HCT116 (cell line): ENCODE results near the gene PYROXD2. TPM values are rescaled to one million over a fixed set of nuclear protein-coding genes. Genes with fewer than 3 reads are reported as not detected.

Experiments used
- ATAC-seq: fragments of 200-7000 bp; cut with Tn5 transposase; 2 replicates; pipeline ENCODE4 v1.9.1; 2020; ENCODE audit warnings: mild to moderate bottlenecking, moderate library complexity
- BruUV-seq: library from RNA; stranded (reverse); fragments of 400-500 nt; replicated peaks from 2 replicates; lab custom pipeline; 2021; lab: Mats Ljungman, UMichigan
- CTCF ChIA-PET: fragments of 300-600 bp; sonication (Branson Sonifier 250); formaldehyde crosslinking; loops from one replicate; lab custom pipeline; 2021; ENCODE audit warnings: antibody characterized with exemption; lab: Charles Lee
- POLR2A ChIA-PET: fragments of 300-600, 350-600 bp; sonication (Branson Sonifier 250); formaldehyde crosslinking; loops from one replicate; lab custom pipeline; 2021; ENCODE audit warnings: antibody characterized with exemption; lab: Charles Lee
- RAD21 ChIA-PET, 2 experiments: fragments of 300-600 bp; sonication (Branson Sonifier 250); formaldehyde crosslinking; loops; one replicate each; lab custom pipeline; 2023; ENCODE audit warnings: low total read pairs in 2 of 2; ENCODE audit not compliant: uncharacterized antibody in 2 of 2, unreplicated experiment in 2 of 2, low non-redundant PET in 1 of 2; lab: Charles Lee
- DNase-seq: peaks from one replicate; pipeline ENCODE4 v3.0.0-alpha.2; 2010; ENCODE audit warnings: low read depth, low spot score
- H2AFZ ChIP-seq: fragments of 200-600 bp; shearing (Covaris generic), sonication (generic); 2 replicates; pipeline ENCODE4 v1.6.1; 2017; ENCODE audit warnings: low read depth, mixed run types, mixed read lengths, antibody characterized with exemption, low read length; ENCODE audit not compliant: poor library complexity, severe bottlenecking
- H3K27ac ChIP-seq: 2 replicates; pipeline ENCODE4 v1.5.1; 2012; ENCODE audit warnings: low read depth, low read length
- H3K27me3 ChIP-seq: fragments of 200-600 bp; sonication (generic); 2 replicates; pipeline ENCODE4 v1.6.1; 2016; ENCODE audit warnings: mixed run types, low read length, mixed read lengths; ENCODE audit not compliant: insufficient read depth
- H3K36me3 ChIP-seq, 2 experiments: fragments of 200-500 bp in 1 of 2; fragments of 200-600 bp in 1 of 2; sonication (Bioruptor generic) in 1 of 2; sonication (generic) in 1 of 2; 2 replicates each; pipeline versions ENCODE4 v1.5.1 to v1.6.1; 2014 to 2016; ENCODE audit warnings: low read length in 2 of 2, inconsistent platforms in 1 of 2, mixed read lengths in 1 of 2, mixed run types in 1 of 2; ENCODE audit not compliant: insufficient read depth in 2 of 2, control insufficient read depth in 1 of 2
- H3K4me1 ChIP-seq, 2 experiments: fragments of 200-600 bp in 1 of 2; sonication (generic) in 1 of 2; 2 replicates each; pipeline versions ENCODE4 v1.5.1 to v1.6.1; 2012 to 2017; ENCODE audit warnings: low read length in 2 of 2, inconsistent platforms in 1 of 2, mild to moderate bottlenecking in 1 of 2, mixed read lengths in 1 of 2, mixed run types in 1 of 2, moderate library complexity in 1 of 2; ENCODE audit not compliant: insufficient read depth in 2 of 2, control insufficient read depth in 1 of 2
- H3K4me2 ChIP-seq: fragments of 200-600 bp; sonication (generic); 2 replicates; pipeline ENCODE4 v1.6.1; 2017; ENCODE audit warnings: mixed run types, low read length, mixed read lengths
- H3K4me3 ChIP-seq, 2 experiments: fragments of 200-600 bp in 1 of 2; sonication (generic) in 1 of 2; replicated peaks in 1 of 2; 2 replicates each; pipeline ENCODE4 v1.5.1; 2011 to 2016; ENCODE audit warnings: low read length in 2 of 2, control low read depth in 1 of 2, low read depth in 1 of 2, mild to moderate bottlenecking in 1 of 2, mixed read lengths in 1 of 2, mixed run types in 1 of 2
- H3K79me2 ChIP-seq: fragments of 200-600 bp; sonication (generic); 2 replicates; pipeline ENCODE4 v1.6.1; 2017; ENCODE audit warnings: mild to moderate bottlenecking, mixed run types, low read length, moderate library complexity, mixed read lengths; ENCODE audit not compliant: insufficient read depth
- H3K9ac ChIP-seq: fragments of 200-600 bp; sonication (generic); 2 replicates; pipeline ENCODE4 v1.6.1; 2016; ENCODE audit warnings: low read length, mixed read lengths
- H3K9me2 ChIP-seq: fragments of 200-600 bp; sonication (generic), shearing (Covaris generic); 2 replicates; pipeline ENCODE4 v1.6.1; 2017; ENCODE audit warnings: mixed run types, mild to moderate bottlenecking, moderate library complexity; ENCODE audit not compliant: insufficient read depth
- H3K9me3 ChIP-seq, 2 experiments: fragments of 200-500 bp in 1 of 2; fragments of 200-600 bp in 1 of 2; sonication (Bioruptor generic) in 1 of 2; sonication (generic) in 1 of 2; 2 replicates each; pipeline ENCODE4 v1.6.1; 2014 to 2017; ENCODE audit warnings: low read length in 2 of 2, mixed read lengths in 2 of 2, inconsistent platforms in 1 of 2, low read depth in 1 of 2, mild to moderate bottlenecking in 1 of 2, mixed run types in 1 of 2, moderate library complexity in 1 of 2; ENCODE audit not compliant: control insufficient read depth in 1 of 2, insufficient read depth in 1 of 2
- H4K20me1 ChIP-seq: fragments of 200-600 bp; sonication (generic), shearing (Covaris generic); 2 replicates; pipeline ENCODE4 v1.6.1; 2017; ENCODE audit warnings: mixed run types, mild to moderate bottlenecking, moderate library complexity; ENCODE audit not compliant: insufficient read depth
- ATF3 ChIP-seq: IDR thresholded peaks from 2 replicates; pipeline ENCODE4 v1.6.1; 2012
- EGR1 ChIP-seq: IDR thresholded peaks from 2 replicates; pipeline ENCODE4 v1.6.1; 2012; ENCODE audit warnings: low read depth
- FOSL1 ChIP-seq: IDR thresholded peaks from 2 replicates; pipeline ENCODE4 v1.6.1; 2012; ENCODE audit warnings: low read depth
- JUND ChIP-seq: IDR thresholded peaks from 2 replicates; pipeline ENCODE4 v1.6.1; 2012
- MAX ChIP-seq: IDR thresholded peaks from 2 replicates; pipeline ENCODE4 v1.6.1; 2012
- POLR2A ChIP-seq: IDR thresholded peaks from 2 replicates; pipeline ENCODE4 v1.7.0; 2011; ENCODE audit warnings: borderline replicate concordance; ENCODE audit not compliant: insufficient read depth, insufficient read length; ENCODE audit errors: extremely low read depth
- SP1 ChIP-seq: IDR thresholded peaks from 2 replicates; pipeline ENCODE4 v1.6.1; 2012; ENCODE audit warnings: low read depth
- SRF ChIP-seq: IDR thresholded peaks from 2 replicates; pipeline ENCODE4 v1.6.1; 2012; ENCODE audit warnings: low read depth
- ZBTB33 ChIP-seq: IDR thresholded peaks from 2 replicates; pipeline ENCODE4 v1.6.1; 2011; ENCODE audit warnings: mild to moderate bottlenecking, low read length, moderate library complexity; ENCODE audit not compliant: insufficient replicate concordance; ENCODE audit errors: extremely low read depth
- intact Hi-C: fragments of 100-400 bp; cut with micrococcal nuclease; formaldehyde crosslinking; loops from 2 replicates; pipeline ENCODE4 v1.10.0; 2022
- total RNA-seq: library from RNA; stranded (reverse); gene quantifications from one replicate; pipeline ENCODE4 v1.2.1, GENCODE V29; 2021; ENCODE audit not compliant: unreplicated experiment

Gene PYROXD2
- total RNA-seq, 1 experiment from 2014 or later: 14.2 TPM

GRCh38 chr10:98445200-98445812 is 30.3 kb upstream of the PYROXD2 start:
- no peak for TF ChIP-seq MAX
- TF ChIP-seq SP1: no peak
- TF ChIP-seq SRF: no peak
- no peak for TF ChIP-seq ZBTB33
- no peak for TF ChIP-seq JUND
- TF ChIP-seq FOSL1: no peak
- TF ChIP-seq POLR2A: no peak
- TF ChIP-seq EGR1: no peak
- no peak for TF ChIP-seq ATF3
- TF ChIP-seq, all 23 proteins: peak for 0
- BruUV-seq: no TSS peak
- Histone ChIP-seq H3K4me2 (peak overlapping the region; percentile 88), H4K20me1 (0 out of 2 replicates have a peak, but pooled peaks cover 3% of the 10 kb centered on the region), H3K9ac (peak overlapping the region; percentile 86), H3K27me3 (no peaks in the 10 kb centered on the region), H3K4me1 (peaks cover 6 to 23% of the 10 kb centered on the region in 2 experiments; a peak in 3 of 4 replicates), H3K9me2 (no peaks in the 10 kb centered on the region), H3K36me3 (peaks cover 33 to 40% of the 10 kb centered on the region in 2 experiments; a peak in 3 of 4 replicates), H3K79me2 (peaks cover 32% of the 10 kb centered on the region), H3K9me3 (no peaks in the 10 kb centered on the region), H3K27ac (no peak overlapping the region), H2AFZ (no peak overlapping the region), H3K4me3 (peak overlapping the region; percentile 87 to 88)
- ATAC-seq (no peak), DNase-seq (no peak)
- RAD21 ChIA-PET: no interaction called here
- intact Hi-C loops: no loop called here
- CTCF ChIA-PET: no interaction called here
- POLR2A ChIA-PET: interaction anchor here (1.2 to 1.4 kb wide), 2 partner anchors 16 to 22 kb away, joined by 4 to 5 read pairs; no protein-coding TSS in a partner anchor
